ENCODE results near the gene CACNA1A.

Gene CACNA1A

GRCh38 chr19:13475044-13475443 lies 31.2 kb downstream of the CACNA1A start:
- TF ChIP-seq, protein P1, sequence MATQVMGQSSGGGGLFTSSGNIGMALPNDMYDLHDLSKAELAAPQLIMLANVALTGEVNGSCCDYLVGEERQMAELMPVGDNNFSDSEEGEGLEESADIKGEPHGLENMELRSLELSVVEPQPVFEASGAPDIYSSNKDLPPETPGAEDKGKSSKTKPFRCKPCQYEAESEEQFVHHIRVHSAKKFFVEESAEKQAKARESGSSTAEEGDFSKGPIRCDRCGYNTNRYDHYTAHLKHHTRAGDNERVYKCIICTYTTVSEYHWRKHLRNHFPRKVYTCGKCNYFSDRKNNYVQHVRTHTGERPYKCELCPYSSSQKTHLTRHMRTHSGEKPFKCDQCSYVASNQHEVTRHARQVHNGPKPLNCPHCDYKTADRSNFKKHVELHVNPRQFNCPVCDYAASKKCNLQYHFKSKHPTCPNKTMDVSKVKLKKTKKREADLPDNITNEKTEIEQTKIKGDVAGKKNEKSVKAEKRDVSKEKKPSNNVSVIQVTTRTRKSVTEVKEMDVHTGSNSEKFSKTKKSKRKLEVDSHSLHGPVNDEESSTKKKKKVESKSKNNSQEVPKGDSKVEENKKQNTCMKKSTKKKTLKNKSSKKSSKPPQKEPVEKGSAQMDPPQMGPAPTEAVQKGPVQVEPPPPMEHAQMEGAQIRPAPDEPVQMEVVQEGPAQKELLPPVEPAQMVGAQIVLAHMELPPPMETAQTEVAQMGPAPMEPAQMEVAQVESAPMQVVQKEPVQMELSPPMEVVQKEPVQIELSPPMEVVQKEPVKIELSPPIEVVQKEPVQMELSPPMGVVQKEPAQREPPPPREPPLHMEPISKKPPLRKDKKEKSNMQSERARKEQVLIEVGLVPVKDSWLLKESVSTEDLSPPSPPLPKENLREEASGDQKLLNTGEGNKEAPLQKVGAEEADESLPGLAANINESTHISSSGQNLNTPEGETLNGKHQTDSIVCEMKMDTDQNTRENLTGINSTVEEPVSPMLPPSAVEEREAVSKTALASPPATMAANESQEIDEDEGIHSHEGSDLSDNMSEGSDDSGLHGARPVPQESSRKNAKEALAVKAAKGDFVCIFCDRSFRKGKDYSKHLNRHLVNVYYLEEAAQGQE (IDR thresholded peaks at IDR 0.05; ENCODE audit: insufficient replicate concordance, low read depth), result no peak
- TF ChIP-seq GABPA (IDR thresholded peaks at IDR 0.05; ENCODE audit: low read depth), result no peak
- no peak for TF ChIP-seq POLR2AphosphoS5 (IDR thresholded peaks at IDR 0.05; ENCODE audit: low read depth)
- no peak for TF ChIP-seq SPI1 (IDR thresholded peaks at IDR 0.05; ENCODE audit: borderline replicate concordance, low read depth)
- Histone ChIP-seq H3K27ac (replicated peaks) (no peak overlapping the region), H3K4me3 (replicated peaks; ENCODE audit: insufficient read depth, low read length) (no peak overlapping the region), H3K27me3 (ENCODE audit: insufficient read depth, poor library complexity, severe bottlenecking) (no peaks in the 10 kb centered on the region)
- no peak for DNase-seq (ENCODE audit: low read depth in 1 of 2, low spot score in 1 of 2)

GRCh38 chr19:13466697-13467096 lies 39.6 kb downstream of the CACNA1A start:
- Histone ChIP-seq H3K4me3 (replicated peaks; ENCODE audit: insufficient read depth, low read length) (no peak overlapping the region), H3K27me3 (ENCODE audit: insufficient read depth, poor library complexity, severe bottlenecking) (no peaks in the 10 kb centered on the region), H3K27ac (replicated peaks) (no peak overlapping the region)
- DNase-seq (ENCODE audit: low read depth in 1 of 2, low spot score in 1 of 2), result no peak
- TF ChIP-seq POLR2AphosphoS5 (IDR thresholded peaks at IDR 0.05; ENCODE audit: low read depth) (no peak), GABPA (IDR thresholded peaks at IDR 0.05; ENCODE audit: low read depth) (no peak), SPI1 (IDR thresholded peaks at IDR 0.05; ENCODE audit: borderline replicate concordance, low read depth) (no peak), CTCF (IDR thresholded peaks at IDR 0.05; ENCODE audit: insufficient read depth, low read length) (no peak)
- TF ChIP-seq, protein P1 (IDR thresholded peaks at IDR 0.05; ENCODE audit: insufficient replicate concordance, low read depth), result no peak

GRCh38 chr19:13463296-13463695 lies 43.0 kb downstream of the CACNA1A start:
- no peak overlapping the region for H3K4me3 ChIP-seq (replicated peaks; ENCODE audit: insufficient read depth, low read length)
- DNase-seq (ENCODE audit: low read depth in 1 of 2, low spot score in 1 of 2), result peak in 1 of 2 experiments; percentile 3
- TF ChIP-seq, protein P1 (IDR thresholded peaks at IDR 0.05; ENCODE audit: insufficient replicate concordance, low read depth), result peak; percentile 98
- no peak for TF ChIP-seq SPI1 (IDR thresholded peaks at IDR 0.05; ENCODE audit: borderline replicate concordance, low read depth)
- no peaks in the 10 kb centered on the region for H3K27me3 ChIP-seq (ENCODE audit: insufficient read depth, poor library complexity, severe bottlenecking)
- no peak overlapping the region for H3K27ac ChIP-seq (replicated peaks)

DNA sequence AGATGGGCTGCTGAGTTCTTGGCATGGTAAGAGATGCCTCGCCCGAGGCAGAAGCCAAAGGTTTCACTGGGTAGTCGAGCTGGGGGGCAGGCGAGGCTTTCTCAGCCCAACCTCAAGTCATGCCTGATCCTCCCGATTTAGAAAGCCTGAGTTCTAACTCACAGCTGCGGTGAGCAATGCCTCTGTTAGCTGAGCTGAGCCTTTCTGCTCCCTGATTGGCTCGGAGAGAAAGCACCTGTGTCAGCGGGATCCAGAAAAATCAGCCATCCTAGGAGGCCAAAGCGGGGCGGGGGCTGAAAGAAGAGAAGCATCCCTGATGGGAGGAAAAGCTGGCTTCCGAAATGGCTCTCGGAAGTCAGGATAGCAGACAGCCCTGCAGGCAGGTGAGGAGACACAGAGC lies 44.7 kb downstream of the CACNA1A start:
- Histone ChIP-seq H3K4me3 (replicated peaks; ENCODE audit: insufficient read depth, low read length) (no peak overlapping the region), H3K27ac (replicated peaks) (no peak overlapping the region), H3K27me3 (ENCODE audit: insufficient read depth, poor library complexity, severe bottlenecking) (no peaks in the 10 kb centered on the region)
- TF ChIP-seq POLR2AphosphoS5 (IDR thresholded peaks at IDR 0.05; ENCODE audit: low read depth) (no peak), SPI1 (IDR thresholded peaks at IDR 0.05; ENCODE audit: borderline replicate concordance, low read depth) (no peak), CTCF (IDR thresholded peaks at IDR 0.05; ENCODE audit: insufficient read depth, low read length) (no peak), GABPA (IDR thresholded peaks at IDR 0.05; ENCODE audit: low read depth) (no peak)
- TF ChIP-seq, protein P1 (IDR thresholded peaks at IDR 0.05; ENCODE audit: insufficient replicate concordance, low read depth), result no peak
- DNase-seq (ENCODE audit: low read depth in 1 of 2, low spot score in 1 of 2), result no peak
